Occipital lobe (tissue), 2 donors: ENCODE results near the gene TBC1D25. TPM values are rescaled to one million over a fixed set of nuclear protein-coding genes. Genes with fewer than 3 reads are reported as not detected.

Experiments
- DNase-seq: peaks from one replicate; lab custom pipeline; 2025; lab: John Stamatoyannopoulos, UW
- total RNA-seq: library from RNA; depleted of rRNA; stranded (reverse); fragments of >200 nt; gene quantifications from one replicate; pipeline ENCODE4 v1.2.3, GENCODE V29; 2014

The TBC1D25 gene
- total RNA-seq, result 6.2 TPM

DNA sequence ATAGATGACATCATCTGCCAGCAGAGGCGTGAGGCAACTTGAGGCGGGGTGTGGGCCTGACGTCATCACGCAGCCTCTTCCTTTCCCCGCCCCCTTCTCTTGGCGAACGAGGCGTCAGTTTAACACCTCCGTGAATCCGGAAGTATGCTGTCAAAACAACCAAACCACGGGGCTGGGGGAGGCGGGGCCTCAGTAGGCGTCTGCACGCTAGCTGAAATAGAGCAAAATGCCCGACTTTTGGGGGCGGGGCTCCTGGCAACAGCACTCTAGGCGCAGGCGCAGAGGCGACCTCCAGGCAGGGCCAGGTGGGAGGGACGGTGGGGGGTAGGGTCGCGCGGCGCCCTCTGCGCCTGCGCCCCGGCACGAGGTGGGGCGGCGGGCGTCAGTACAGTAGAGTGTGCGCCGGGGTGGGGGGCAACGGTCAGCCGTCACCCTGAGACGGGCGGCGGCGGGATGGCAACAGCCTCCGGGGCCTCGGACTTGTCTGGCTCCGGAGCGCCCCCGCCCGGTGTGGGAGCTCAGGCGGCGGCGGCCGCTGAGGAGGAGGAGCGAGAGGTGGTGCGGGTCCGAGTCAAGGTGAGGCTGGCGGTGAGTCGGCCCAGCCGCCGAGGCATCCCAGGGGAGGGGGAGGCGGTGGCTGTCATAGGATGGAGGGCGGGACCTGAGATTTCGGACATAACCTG is at the start of gene TBC1D25:
TBC1D25 (plus strand) TSS at position 370 of the 683 bp plus-strand sequence; CDS start at position 454, 84 bp downstream.
- DNase-seq, result peak; percentile 85

DNA sequence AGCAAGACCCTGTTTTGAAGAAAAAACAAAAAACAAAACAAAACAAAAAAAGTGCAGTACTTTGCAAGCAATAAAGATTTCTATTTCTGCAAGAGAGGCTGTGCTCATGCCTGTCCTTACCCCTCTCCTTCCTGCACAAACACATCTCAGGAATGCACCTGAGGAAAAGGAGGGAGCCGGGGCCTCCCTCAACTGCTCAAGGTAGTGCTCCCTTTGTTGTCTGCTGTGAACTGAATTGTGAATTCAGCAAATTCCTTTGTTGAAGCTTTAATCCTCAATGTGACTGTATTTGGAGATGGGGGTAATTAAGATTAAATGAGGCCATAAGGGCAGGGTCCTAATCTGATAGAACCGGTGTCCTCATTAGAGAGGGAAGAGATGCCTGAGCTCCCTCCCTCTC is 49.6 kb upstream of the TBC1D25 start:
- no peak for DNase-seq

DNA sequence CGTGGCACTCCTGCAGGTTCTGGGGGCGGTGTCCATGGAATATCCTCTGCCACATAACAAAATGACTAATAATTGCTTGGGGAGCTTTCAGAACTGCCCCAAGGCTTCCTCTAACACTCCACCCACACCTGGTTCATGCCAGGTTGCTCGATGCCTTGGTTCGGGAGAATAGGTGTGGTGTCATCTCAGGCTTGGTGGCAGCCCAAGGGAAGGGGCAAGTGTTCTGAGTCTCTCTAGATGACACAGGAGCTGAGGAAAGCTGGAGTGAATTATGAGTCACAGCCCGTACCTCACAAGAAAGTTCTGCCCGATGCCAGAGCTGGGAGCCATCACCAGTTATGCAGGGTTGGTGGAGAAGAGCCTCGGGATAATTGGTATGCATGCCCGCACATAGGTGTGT is 48.9 kb upstream of the TBC1D25 start:
- DNase-seq, result no peak

- no peak for DNase-seq
Observed at GRCh38 chrX:48491809-48492208, 47.7 kb upstream of the TBC1D25 start.

DNA sequence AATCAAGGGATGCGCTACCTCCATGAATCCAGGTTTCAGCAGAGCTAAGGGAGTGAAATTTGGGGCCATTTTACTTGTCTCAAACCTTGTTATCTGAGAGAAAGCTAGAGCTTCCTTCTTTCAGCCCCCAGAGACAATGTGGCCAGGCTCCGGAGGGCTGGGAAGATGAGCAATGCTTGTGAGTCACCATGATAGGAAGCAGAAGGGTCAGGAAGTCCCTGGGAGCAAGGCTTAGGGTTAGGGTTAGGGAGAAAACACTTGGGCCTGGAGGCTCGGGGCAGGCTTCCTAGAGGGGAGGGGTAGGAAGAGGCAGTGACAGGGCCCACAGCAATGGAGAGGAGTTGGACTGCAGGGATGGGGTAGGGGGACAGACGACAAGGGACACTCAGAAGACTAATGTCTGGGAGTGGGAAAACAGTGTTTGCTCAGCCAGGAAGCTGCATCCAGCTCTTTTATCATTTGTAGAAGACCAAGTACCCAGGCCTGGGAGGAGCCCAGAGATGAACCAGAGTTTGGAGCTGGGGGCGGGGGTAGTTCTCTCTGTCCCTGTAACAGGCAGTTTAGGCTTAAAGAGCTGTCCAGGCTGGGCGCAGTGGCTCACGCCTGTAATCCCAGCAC is 47.1 kb upstream of the TBC1D25 start:
- no peak for DNase-seq

- DNase-seq, result no peak
Observed at GRCh38 chrX:48493890-48494364, 45.6 kb upstream of the TBC1D25 start.

GRCh38 chrX:48496660-48497059 is 42.9 kb upstream of the TBC1D25 start:
- no peak for DNase-seq

DNA sequence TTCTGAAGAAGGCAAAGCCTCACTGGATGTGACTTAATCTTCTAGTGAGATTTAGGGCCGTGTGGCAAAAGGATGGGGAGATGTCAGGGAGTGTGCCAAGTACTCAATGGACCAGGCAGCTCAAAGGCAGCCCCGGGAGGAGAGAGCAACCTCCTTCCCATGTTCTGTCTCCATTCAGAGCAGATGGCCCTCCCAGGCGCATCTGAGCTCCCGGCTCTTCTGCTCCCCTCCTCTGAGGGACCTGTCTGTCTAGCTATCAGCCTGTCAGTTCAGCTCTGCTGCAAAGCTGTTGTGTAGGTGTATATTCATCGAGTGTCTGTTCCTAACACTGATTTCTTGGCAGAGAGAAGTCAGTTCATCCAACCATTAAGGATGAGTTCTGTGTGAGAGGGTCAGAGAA is 41.6 kb upstream of the TBC1D25 start:
- no peak for DNase-seq

DNA sequence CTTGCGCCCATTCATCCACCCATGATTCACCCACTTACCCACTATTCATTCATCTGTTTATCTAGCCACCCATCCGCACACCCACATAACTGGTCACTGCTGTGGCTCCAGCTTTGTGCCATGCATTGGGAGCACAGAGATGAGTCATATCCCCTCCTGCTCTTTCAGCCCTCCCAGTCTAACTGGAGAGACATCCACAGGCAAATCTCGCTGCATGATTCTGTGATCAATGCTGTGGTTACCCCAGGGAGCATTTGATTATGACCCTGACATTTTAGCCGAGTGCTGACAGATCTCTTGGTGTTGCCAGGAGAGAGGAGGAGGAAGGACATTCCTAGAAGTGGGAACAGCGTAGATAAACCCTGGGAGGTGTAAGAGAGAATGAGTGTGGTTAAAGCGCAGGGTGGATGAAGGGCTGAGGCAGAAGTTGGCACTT is 41.1 kb upstream of the TBC1D25 start:
- no peak for DNase-seq

GRCh38 chrX:48504261-48504660 is 35.3 kb upstream of the TBC1D25 start:
- DNase-seq, result no peak

DNA sequence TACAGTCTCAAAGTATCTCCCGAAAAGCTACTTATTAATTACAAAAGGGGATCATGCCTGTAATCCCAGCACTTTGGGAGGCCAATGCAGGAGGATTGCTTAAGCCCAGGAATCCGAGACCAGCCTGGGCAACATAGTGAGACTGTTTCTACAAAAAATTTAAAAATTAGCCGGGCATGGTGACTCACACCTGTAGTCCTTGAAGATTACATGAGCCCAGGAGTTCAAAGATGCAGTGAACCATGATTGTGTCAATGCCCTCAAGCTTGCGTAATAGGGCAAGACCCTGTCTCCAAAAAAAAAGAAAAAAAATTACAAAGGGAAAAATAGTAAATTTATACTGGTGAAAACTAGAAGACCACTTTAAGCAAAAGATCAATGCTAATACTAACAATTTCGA is 34.0 kb upstream of the TBC1D25 start:
- no peak for DNase-seq

GRCh38 chrX:48507246-48507645 is 32.3 kb upstream of the TBC1D25 start:
- no peak for DNase-seq

DNA sequence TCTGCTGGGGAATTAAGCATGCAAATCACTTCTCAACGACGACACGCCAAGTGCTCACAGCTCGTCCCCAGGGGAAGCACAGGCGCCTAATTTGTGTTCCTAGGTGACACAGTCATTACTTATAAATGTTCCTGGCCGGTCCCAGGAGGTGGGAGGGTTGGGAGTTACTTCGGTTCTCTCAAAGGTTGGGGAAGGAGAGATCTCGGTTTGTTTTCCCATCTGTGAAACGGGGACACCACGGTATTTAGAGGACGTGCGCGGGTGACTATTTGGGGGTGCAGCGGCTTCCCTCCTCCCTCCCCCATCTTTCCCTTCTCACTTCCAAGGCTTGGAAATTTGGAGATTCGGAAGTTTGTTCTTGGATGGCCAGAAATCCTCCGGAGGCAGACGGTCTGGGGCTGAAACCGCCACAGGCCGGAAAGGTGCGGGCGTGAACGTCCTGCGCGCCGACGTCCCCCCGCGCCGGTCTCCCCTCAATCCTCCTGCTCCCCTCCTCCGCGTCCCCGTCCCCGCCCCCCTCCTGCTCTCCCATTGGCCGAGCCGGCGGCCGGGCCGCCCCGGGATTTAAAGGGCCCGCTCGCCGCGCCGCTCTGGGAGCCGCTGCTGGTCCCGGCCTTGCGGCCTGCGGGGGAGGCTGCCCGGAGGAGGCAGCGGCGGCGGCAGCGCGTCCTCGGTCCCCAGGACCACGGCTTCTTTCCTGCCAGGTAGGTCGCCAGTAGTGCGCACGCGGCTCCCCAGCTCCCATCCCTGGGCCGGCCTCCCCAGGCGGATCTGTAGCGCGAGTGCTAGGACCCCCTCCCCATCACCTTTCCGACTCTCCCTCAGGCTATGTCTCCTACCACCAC is 30.9 kb upstream of the TBC1D25 start, which contains the start of gene PORCN:
PORCN (plus strand) TSS at position 593 of the 845 bp plus-strand sequence. CDS start 829 bp downstream, outside the sequence.
- DNase-seq, result peak; percentile 74

DNA sequence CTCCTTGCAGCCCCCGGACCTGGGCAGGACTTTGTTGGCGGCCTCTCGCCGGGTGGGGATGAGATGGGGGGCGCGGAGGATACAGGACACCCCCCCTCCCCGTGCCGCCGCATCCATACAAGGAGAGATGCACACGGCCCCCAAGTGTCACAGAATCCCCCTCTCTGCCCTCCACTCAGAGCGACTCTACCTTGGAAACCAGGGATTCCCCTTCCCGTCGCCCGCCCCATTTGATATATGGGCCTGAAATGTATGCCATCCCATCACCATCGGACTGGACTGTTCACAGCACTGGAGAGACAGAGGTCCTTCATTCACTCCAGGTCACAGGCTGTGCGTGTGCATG is 30.3 kb upstream of the TBC1D25 start:
- DNase-seq, result no peak

DNA sequence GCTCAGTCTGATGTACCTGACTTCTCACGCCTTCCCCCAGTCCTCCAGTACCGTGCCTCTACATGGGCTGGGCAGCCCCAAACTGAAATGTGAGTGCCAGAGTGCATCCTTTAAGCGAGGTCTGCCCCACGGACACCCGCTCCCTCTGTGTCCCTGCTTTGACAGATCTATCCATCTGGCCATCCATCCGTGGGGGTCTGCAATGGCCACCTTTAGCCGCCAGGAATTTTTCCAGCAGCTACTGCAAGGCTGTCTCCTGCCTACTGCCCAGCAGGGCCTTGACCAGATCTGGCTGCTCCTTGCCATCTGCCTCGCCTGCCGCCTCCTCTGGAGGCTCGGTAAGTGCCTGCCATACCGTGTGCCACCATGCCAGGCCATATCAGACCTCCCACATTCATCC is 29.9 kb upstream of the TBC1D25 start:
- DNase-seq, result no peak

GRCh38 chrX:48511560-48511959 is 28.0 kb upstream of the TBC1D25 start:
- DNase-seq, result no peak

GRCh38 chrX:48512371-48512935 is 27.1 kb upstream of the TBC1D25 start:
- DNase-seq, result no peak

- no peak for DNase-seq
Observed at GRCh38 chrX:48513670-48514069, 25.8 kb upstream of the TBC1D25 start.

DNA sequence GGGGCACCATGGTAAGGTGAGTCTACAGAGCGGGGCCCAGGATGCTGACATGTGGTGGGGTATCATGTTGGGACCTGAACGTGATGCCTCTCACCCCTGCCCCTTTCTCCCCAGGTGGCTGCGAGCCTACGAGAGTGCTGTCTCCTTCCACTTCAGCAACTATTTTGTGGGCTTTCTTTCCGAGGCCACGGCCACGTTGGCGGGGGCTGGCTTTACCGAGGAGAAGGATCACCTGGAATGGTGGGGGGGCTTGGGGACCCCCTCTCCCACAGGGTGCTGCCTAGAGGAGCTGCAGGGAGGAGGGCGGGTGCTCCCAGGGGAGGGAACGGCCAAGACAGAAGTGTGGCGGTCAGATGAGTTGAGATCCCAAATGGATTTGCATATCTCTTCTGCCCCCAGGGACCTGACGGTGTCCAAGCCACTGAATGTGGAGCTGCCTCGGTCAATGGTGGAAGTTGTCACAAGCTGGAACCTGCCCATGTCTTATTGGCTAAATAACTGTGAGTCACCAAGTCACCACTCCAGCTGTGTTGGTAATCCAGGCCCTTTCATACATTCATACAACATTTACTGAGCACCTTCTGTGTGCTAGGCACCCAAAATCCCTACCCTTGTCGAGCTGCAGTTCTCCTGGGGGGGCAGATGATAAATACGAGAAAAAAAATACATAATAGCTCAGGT is 25.2 kb upstream of the TBC1D25 start:
- no peak for DNase-seq

DNA sequence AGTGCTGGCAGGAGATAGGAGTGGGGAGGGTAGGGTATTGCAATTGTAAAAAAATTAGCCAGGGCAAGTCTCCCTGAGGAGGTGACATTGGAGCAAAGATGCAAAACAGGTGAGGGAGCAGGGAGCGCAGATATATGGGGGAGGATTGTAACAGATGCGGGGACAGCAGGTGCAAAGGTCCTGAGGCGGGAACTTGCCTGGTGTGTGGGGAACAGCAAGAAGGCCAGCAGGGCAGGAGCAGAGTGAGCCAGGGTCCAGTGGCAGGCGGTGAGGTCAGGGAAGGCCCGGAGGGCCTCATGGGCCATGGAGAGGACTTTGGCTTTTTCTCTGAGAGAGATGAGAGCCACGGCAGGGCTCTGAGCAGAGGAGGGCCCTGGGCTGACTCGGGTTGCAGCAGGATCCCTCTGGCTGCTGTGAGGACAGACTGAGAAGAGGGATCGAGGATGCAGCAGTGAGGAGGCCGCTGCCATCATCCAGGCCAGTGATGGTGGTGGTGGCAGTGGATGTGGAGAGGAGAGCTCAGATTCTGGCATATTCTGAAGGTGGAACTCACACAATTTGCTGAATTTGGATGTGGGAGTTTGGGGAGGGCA is 24.6 kb upstream of the TBC1D25 start:
- no peak for DNase-seq

- no peak for DNase-seq
Observed at GRCh38 chrX:48515842-48516241, 23.7 kb upstream of the TBC1D25 start.
